Hindlimb muscle (tissue), 1 donor: Measurements from ENCODE around the gene CTNNA3. TPM values are rescaled to one million over a fixed set of nuclear protein-coding genes. Genes with fewer than 3 reads are reported as not detected.

Experiments
- DNase-seq: peaks from one replicate; pipeline ENCODE4 v3.0.0-alpha.2; 2013
- polyA plus RNA-seq: library from polyadenylated mRNA; unstranded; fragments of 120-200 nt; gene quantifications from one replicate; pipeline ENCODE4 v1.2.1, GENCODE V29; 2013; ENCODE audit not compliant: insufficient read length

CTNNA3 gene
- polyA plus RNA-seq, 1 donor = 7.5 TPM

- DNase-seq = no peak
Observed at GRCh38 chr10:66999762-67000545, 696.0 kb downstream of the CTNNA3 start.

GRCh38 chr10:66996996-66997395 lies 699.0 kb downstream of the CTNNA3 start:
- no peak for DNase-seq

- no peak for DNase-seq
Observed at GRCh38 chr10:66990143-66990830, 705.7 kb downstream of the CTNNA3 start.

GRCh38 chr10:66983475-66983818 lies 712.5 kb downstream of the CTNNA3 start:
- DNase-seq = no peak

- no peak for DNase-seq
Observed at GRCh38 chr10:66982792-66983474, 713.1 kb downstream of the CTNNA3 start.

GRCh38 chr10:66982053-66982420 lies 714.0 kb downstream of the CTNNA3 start:
- no peak for DNase-seq

- no peak for DNase-seq
Observed at GRCh38 chr10:66981361-66982052, 714.5 kb downstream of the CTNNA3 start.

GRCh38 chr10:66980246-66980815 lies 715.7 kb downstream of the CTNNA3 start:
- no peak for DNase-seq

- no peak for DNase-seq
Observed at GRCh38 chr10:66964946-66965345, 731.0 kb downstream of the CTNNA3 start.

- DNase-seq = peak; percentile 59
Observed at GRCh38 chr10:66958466-66958865, 737.5 kb downstream of the CTNNA3 start.

- DNase-seq = no peak
Observed at GRCh38 chr10:66951896-66952295, 744.1 kb downstream of the CTNNA3 start.

- no peak for DNase-seq
Observed at GRCh38 chr10:66943590-66943989, 752.4 kb downstream of the CTNNA3 start.

- DNase-seq = no peak
Observed at GRCh38 chr10:66942407-66942806, 753.6 kb downstream of the CTNNA3 start.

- DNase-seq = no peak
Observed at GRCh38 chr10:66941491-66941890, 754.5 kb downstream of the CTNNA3 start.

- no peak for DNase-seq
Observed at GRCh38 chr10:66940965-66941364, 755.0 kb downstream of the CTNNA3 start.

- no peak for DNase-seq
Observed at GRCh38 chr10:66934711-66935110, 761.3 kb downstream of the CTNNA3 start.

GRCh38 chr10:66931949-66932343 lies 764.0 kb downstream of the CTNNA3 start:
- no peak for DNase-seq

GRCh38 chr10:66931340-66931948 lies 764.6 kb downstream of the CTNNA3 start:
- DNase-seq = peak; percentile 69

GRCh38 chr10:66929375-66929774 lies 766.6 kb downstream of the CTNNA3 start:
- DNase-seq = no peak

GRCh38 chr10:66928776-66929175 lies 767.2 kb downstream of the CTNNA3 start:
- no peak for DNase-seq

- DNase-seq = peak; percentile 56
Observed at GRCh38 chr10:66927971-66928770, 767.8 kb downstream of the CTNNA3 start.
